ENCODE results near the gene TMEM63A.

GRCh38 chr1:225843426-225843795, 38.8 kb downstream of the TMEM63A start:
- TF ChIP-seq EZH2 (IDR thresholded peaks at IDR 0.05; ENCODE audit: low read length): no peak
- TF ChIP-seq, protein P1, sequence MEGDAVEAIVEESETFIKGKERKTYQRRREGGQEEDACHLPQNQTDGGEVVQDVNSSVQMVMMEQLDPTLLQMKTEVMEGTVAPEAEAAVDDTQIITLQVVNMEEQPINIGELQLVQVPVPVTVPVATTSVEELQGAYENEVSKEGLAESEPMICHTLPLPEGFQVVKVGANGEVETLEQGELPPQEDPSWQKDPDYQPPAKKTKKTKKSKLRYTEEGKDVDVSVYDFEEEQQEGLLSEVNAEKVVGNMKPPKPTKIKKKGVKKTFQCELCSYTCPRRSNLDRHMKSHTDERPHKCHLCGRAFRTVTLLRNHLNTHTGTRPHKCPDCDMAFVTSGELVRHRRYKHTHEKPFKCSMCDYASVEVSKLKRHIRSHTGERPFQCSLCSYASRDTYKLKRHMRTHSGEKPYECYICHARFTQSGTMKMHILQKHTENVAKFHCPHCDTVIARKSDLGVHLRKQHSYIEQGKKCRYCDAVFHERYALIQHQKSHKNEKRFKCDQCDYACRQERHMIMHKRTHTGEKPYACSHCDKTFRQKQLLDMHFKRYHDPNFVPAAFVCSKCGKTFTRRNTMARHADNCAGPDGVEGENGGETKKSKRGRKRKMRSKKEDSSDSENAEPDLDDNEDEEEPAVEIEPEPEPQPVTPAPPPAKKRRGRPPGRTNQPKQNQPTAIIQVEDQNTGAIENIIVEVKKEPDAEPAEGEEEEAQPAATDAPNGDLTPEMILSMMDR (optimal IDR thresholded peaks at IDR 0.05 in 1 of 3, IDR thresholded peaks at IDR 0.05 in 1 of 3, conservative IDR thresholded peaks at IDR 0.05 in 1 of 3; ENCODE audit: extremely low read depth in 1 of 3, insufficient read depth in 2 of 3, low read length in 3 of 3): no peak

All from keratinocyte (primary cell).